HG03432 (cell line): ENCODE results near the gene BCAS3.
"Not testable (repeated sequence)": the region's sequence is repeated elsewhere in the genome, so short reads cannot be mapped to it uniquely, and the experiment has no call there.

ENCODE experiments used
- ATAC-seq: cut with Tn5 transposase; IDR thresholded peaks from one replicate; pipeline ENCODE4 v1.9.1; 2021; ENCODE audit warnings: mild to moderate bottlenecking, moderate library complexity; ENCODE audit not compliant: unreplicated experiment

The BCAS3 gene

GRCh38 chr17:60743799-60744198, 66.1 kb downstream of the BCAS3 start:
- ATAC-seq, result no peak

- ATAC-seq, result no peak
Observed at GRCh38 chr17:60744355-60744966, 66.8 kb downstream of the BCAS3 start.

GRCh38 chr17:60745544-60745943, 67.9 kb downstream of the BCAS3 start:
- ATAC-seq, result no peak

- ATAC-seq, result no peak
Observed at GRCh38 chr17:60747069-60747808, 69.6 kb downstream of the BCAS3 start.

GRCh38 chr17:60748204-60748603, 70.6 kb downstream of the BCAS3 start:
- no peak for ATAC-seq

- ATAC-seq, result no peak
Observed at GRCh38 chr17:60749050-60749449, 71.4 kb downstream of the BCAS3 start.

- no peak for ATAC-seq
Observed at GRCh38 chr17:60749708-60750107, 72.1 kb downstream of the BCAS3 start.

- ATAC-seq, result no peak
Observed at GRCh38 chr17:60750640-60751039, 73.0 kb downstream of the BCAS3 start.

GRCh38 chr17:60751884-60752283, 74.2 kb downstream of the BCAS3 start:
- ATAC-seq, result no peak

GRCh38 chr17:60752873-60753577, 75.4 kb downstream of the BCAS3 start:
- ATAC-seq, result no peak

- no peak for ATAC-seq
Observed at GRCh38 chr17:60754057-60754604, 76.5 kb downstream of the BCAS3 start.

GRCh38 chr17:60756798-60757197, 79.1 kb downstream of the BCAS3 start:
- not testable (repeated sequence) for ATAC-seq

GRCh38 chr17:60757437-60757836, 79.8 kb downstream of the BCAS3 start:
- no peak for ATAC-seq

- no peak for ATAC-seq
Observed at GRCh38 chr17:60759756-60760155, 82.1 kb downstream of the BCAS3 start.

GRCh38 chr17:60761301-60761700, 83.7 kb downstream of the BCAS3 start:
- not testable (repeated sequence) for ATAC-seq

GRCh38 chr17:60766778-60767190, 89.1 kb downstream of the BCAS3 start:
- ATAC-seq, result no peak

- ATAC-seq, result no peak
Observed at GRCh38 chr17:60767744-60768308, 90.2 kb downstream of the BCAS3 start.

GRCh38 chr17:60769327-60769726, 91.7 kb downstream of the BCAS3 start:
- ATAC-seq, result no peak

- no peak for ATAC-seq
Observed at GRCh38 chr17:60770946-60771422, 93.3 kb downstream of the BCAS3 start.

- ATAC-seq, result not testable (repeated sequence)
Observed at GRCh38 chr17:60771621-60772020, 94.0 kb downstream of the BCAS3 start.

- ATAC-seq, result no peak
Observed at GRCh38 chr17:60773552-60773951, 95.9 kb downstream of the BCAS3 start.
